HG03558 (cell line): ENCODE results near the gene SLC26A9.

Experiments
- ATAC-seq: cut with Tn5 transposase; IDR thresholded peaks from one replicate; pipeline ENCODE4 v1.9.1; 2021; ENCODE audit warnings: moderate number of reproducible peaks; ENCODE audit not compliant: unreplicated experiment; ENCODE audit errors: extremely low read depth

The SLC26A9 gene

DNA sequence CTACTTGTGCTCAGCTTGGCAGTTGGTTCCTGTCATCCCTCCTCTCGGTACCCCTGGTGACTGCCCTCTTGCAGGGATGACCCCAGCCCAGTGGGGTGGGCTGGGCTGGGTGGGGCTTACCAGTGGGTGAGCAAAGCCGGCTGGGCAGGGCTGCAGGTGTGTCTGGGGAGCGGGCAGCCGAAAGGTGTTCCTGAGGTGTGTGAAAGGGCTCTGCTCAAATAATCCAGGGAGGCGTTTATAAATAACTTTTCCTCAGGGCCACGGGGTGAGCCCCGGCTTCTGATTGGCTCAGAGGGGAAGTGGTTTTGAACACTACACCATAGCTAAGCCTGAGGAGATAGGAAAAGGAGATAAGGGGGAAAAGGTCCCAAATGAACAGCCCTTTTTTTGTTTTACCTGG lies at the start of gene SLC26A9:
SLC26A9 (minus strand) TSS at position 212 of the 400 bp plus-strand sequence. CDS start 7,636 bp downstream, outside the sequence.
- no peak for ATAC-seq

GRCh38 chr1:205992218-205992882 lies 49.1 kb upstream of the SLC26A9 start:
- ATAC-seq = no peak

- no peak for ATAC-seq
Measured at GRCh38 chr1:205991237-205991636, 48.0 kb upstream of the SLC26A9 start.

DNA sequence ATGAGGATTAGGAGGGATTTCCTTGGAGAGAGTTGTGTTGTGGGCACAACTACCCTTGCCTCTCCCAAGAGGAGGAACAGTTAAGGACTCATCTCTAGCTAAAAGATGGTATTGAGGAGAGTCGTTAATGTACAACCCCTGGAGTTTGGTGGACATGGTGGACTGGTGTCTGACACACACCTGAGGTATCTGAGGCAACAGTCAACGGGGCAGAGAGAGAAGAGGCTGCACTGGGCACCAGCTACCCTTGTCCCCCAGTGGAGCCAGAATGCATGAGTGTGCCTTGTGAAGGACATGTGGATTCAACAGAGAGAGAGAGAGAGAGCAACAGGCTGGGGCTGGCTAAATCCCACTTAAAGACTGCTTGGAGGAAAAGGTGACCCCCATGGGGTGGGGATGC lies 47.0 kb upstream of the SLC26A9 start:
- ATAC-seq = no peak

GRCh38 chr1:205989786-205990185 lies 46.5 kb upstream of the SLC26A9 start:
- ATAC-seq = no peak

GRCh38 chr1:205988585-205988995 lies 45.3 kb upstream of the SLC26A9 start:
- no peak for ATAC-seq

DNA sequence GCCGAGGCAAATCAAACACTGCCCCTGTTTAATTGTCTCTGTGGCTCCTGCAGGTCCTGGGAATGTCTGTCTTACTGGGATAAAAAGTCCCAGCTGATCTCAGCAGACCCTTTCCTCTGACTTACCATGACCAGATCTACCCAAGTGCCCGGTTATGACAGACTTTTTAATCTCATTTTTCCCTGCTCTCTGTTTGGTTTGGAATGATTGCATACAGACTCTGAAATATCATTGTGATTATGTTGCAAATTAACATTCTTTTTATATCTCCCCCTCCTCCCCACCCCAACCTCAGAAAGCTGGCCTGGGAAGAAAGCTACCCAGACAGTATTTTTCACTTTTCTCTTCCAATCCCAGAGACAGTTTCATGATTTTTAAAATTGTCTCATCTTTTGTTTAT lies 43.6 kb upstream of the SLC26A9 start:
- no peak for ATAC-seq

- no peak for ATAC-seq
Measured at GRCh38 chr1:205986292-205986691, 43.0 kb upstream of the SLC26A9 start.

DNA sequence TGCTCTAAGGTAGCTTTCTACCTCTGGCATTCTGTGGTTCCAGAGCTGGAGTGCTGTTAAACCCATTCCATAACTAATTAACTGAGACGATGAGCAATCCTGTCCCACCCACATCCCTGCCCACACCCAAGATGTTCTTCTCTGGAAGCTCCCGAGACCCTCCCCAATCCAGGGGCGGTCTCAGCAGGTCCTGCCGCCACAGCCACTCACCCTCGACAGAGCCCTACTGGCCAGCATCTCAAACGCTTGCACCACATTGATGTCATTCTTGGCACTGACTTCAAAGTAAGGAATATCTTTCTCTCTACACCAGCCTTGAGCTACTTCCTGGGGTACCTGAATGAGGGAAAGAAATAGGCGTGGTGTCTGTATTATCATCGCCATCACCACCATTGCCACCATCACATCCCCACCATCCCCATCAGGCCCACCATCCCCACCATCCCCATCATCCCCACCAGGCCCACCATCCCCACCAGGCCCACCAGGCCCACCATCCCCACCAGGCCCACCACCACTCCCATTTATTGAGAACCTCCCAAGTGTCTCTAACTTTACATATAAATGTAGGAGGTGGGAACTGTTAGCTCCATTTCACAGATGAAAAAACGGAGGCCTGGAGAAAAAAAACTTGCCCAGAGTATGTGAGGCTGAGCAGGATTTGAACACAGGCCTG lies 42.2 kb upstream of the SLC26A9 start:
- no peak for ATAC-seq

GRCh38 chr1:205983925-205984725 lies 40.9 kb upstream of the SLC26A9 start:
- no peak for ATAC-seq

DNA sequence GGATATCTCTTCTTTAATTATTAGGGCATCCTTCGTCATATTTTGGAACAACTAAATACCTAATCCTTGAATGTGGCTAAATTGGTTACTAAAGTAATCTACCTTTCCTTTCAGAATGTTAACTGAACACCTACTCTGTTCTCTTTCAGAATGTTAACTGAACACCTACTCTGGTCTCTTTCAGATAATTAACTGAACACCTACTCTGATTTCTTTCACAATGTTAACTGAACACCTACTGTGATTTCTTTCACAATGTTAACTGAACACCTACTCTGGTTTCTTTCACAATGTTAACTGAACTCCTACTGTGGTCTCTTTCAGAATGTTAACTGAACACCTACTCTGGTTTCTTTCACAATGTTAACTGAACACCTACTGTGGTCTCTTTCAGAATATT lies 38.0 kb upstream of the SLC26A9 start:
- no peak for ATAC-seq

- no peak for ATAC-seq
Measured at GRCh38 chr1:205980237-205980870, 37.1 kb upstream of the SLC26A9 start.

GRCh38 chr1:205979301-205979700 lies 36.0 kb upstream of the SLC26A9 start:
- no peak for ATAC-seq

DNA sequence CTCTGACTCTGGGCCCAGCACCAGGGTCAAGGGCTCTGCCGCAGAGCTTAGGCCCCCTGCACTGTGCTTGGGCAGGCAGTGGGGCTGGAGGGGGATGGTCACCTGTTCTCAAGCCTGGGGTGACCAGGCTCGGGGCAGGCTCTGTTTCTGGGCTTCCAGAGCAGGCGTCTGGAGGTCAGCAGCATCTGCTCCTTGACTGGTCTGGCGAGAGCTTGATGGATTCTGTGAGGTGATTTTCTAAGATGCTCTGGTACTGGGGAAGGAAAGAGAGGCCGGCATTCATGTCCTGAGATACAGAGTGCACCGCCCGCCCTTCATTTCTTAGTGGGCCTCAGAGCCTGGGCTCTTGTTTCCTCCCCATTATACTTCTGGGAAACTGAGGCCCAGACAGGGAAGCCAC lies 35.4 kb upstream of the SLC26A9 start:
- no peak for ATAC-seq

DNA sequence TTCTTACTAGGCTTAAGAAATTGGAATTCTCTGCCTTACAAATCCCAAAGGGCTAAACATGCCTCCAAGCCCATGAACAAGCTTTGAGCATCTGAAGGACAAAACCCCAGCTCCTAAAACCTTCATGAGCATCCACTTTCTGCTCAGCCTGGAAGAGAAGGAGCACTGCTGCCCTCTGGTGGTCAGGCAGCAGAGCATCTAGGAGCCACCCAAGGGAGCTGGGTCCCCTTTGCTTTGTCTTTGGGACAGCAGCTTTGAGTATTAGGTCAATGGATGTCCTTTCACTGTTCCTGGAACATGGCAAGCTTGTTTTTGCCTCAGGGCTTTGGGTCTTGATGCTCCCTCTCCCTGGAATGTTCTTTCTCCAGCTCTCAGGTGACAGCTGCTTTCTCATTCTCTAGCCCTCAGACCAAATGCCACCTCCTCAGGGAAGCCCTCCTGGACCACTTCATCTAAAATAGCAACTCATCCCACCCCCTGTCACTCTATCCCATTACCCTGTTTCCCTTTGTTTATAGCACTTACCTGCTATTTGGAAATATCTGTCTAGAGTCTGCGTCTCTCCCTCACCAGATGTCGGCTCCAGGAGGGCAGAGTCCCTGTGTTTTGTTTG lies 34.3 kb upstream of the SLC26A9 start:
- no peak for ATAC-seq

DNA sequence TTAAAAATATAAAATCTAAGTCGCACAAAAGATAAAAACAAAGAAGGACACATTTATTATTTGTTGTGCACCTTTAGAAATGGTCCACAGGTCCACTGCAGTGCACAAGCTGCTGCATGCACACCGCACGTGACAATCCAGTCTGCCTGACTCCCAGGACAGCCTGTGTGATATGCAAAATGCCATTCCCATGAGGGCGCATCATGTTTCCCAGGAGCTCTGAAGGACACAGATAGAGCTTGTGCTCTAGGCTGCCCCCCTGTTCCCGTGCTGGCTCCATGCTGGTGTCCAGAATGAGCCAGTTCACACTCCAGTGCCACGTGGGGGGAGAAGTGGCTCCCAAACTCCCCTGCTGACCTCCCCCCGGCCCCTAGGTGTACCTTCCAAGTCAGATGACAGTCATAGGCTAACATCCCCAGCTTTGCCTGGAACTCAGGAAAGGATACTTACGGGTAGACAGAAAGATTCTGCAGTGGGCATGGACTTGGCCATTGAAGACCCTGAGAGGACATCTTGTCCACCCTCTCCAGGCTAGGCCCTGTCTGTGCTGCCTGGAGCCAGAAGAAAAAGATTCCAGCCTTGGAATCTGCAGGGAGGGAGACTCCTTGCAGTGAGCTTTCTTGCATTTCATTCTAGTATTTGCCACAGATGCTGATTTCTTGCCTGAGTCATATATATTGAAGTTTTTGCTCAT lies 33.6 kb upstream of the SLC26A9 start:
- no peak for ATAC-seq

- no peak for ATAC-seq
Measured at GRCh38 chr1:205976036-205976435, 32.8 kb upstream of the SLC26A9 start.

DNA sequence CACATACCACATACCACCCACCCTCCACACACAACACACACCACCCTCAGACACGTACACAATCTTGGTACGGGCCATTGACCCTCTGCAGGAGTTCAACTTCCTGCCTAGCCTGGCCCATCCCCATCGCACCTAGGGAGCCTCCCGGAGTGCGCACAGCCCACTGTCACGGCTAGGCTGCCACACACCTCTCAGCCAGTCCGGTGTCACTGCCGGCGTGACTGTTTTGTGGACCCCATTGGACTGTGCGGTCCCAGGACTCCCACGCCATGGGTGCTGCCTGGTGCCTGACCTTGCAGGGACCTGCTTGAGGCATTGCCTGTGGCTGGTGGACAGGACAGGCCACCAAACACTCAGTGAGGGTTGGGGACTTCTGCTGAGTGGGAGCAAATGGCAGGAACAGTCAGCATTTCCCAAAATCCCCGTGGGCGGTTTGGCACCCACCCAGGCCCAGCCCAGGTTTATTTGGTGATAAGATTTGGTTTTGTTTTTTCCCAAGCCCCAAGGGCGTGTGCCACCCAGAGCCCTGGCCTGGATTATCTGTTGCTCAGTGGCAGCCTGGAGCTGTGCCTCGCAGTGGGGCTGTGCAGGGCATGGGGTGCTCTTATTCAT lies 32.2 kb upstream of the SLC26A9 start:
- no peak for ATAC-seq

- ATAC-seq = no peak
Measured at GRCh38 chr1:205974712-205975111, 31.5 kb upstream of the SLC26A9 start.
